ENCODE data around the gene DOK6.

The DOK6 gene

DNA sequence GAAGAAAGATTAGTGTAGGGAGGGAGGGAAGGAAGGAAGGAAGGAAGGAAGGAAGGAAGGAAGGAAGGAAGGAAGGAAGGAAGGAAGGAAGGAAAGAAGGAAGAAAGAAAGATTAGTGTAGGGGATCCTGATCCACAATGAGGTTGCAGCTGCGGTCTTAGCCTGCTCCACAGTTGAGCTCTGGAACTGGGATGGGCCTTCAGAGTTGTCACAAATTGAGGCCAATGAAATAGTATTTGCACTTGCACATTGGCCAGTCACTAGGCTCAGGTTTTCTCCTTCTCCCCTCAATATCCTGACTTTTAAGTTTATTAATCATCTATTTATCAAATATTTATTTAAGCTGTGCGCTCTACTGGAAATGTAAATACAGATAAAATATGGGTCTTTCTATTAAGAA lies 34.3 kb downstream of the DOK6 start:
- no peak for DNase-seq (ENCODE audit: low read depth)

DNA sequence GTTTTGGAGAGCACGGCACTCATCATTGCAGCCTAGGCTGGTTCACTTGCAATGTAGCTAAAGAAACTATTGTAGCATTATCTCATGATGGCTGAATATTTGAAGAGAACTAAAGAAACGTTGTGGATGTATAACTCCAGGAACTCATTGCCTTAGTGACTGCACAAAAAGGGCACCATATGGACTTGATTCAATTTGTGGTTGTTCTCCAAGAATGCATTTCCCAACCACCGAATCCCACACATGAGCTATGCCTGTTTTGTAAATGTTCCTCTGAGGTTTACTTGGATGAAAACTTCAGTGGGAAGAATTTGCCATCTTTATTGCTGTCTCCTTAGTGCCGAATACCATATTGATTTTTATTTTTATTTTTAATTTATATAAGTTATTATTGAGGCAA lies 43.5 kb downstream of the DOK6 start:
- DNase-seq (ENCODE audit: low read depth), result peak; percentile 90

DNA sequence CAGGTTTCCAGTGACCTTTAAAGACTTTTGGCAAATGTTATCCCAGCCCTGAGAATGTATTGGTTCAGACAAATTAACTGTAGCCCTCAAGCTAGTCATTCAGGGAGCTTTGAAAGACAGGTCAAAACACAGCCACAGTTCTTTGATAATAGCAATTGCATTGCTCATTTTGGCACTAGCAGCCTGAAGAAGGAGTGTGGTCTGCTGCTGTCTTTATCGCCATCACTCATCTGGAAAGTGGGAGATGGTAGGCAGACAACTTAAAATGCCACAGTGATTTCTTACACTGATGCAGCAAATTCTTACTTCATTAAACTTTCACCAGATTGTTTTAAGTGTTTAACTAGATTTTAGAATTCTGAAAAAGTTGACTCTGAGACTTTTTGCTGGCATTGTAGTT lies 47.2 kb downstream of the DOK6 start:
- no peak for DNase-seq (ENCODE audit: low read depth)

DNA sequence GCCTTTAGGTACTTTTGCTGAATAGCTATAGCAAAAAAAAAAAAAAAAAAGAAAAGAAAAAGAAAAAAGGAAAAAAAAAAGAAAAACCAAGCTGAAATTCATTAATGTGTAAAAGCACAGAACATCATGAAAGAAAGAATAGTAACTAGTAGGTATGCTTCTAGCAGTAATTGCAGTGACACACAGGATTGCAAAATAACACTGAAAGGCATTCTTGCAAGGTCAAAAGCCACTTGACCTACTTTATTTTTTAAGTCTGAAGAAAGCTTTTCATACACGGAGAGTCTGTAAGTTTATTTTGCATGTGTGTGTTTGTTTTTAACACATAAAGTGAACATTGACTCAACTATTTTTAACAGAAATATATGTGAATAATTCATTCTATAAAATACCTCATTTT lies 54.4 kb downstream of the DOK6 start:
- peak; percentile 73 for DNase-seq (ENCODE audit: low read depth)

DNA sequence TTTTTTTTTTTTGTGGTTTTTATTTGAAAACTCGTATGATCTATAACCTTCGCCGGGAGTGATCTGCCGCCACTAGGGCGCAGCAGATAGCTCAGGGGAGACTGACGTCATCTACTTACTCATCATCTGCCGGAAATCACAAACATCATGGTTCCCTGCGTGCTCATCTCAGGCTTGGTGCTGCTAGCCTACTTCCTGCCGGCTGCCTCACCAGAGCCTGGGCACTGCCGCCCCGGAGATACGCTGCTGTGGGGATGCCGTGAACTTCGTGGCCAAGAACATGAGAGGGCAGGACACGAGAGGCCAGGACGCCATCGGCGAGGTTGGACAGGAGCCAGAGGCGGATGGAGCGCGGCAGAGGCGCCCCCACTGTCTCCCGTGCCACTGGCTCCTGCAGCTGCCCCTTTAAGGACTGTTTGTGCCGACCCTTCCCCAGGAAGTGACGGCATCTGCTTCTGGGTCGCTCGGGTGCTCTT lies 68.8 kb downstream of the DOK6 start:
- DNase-seq (ENCODE audit: low read depth), result no peak

DNA sequence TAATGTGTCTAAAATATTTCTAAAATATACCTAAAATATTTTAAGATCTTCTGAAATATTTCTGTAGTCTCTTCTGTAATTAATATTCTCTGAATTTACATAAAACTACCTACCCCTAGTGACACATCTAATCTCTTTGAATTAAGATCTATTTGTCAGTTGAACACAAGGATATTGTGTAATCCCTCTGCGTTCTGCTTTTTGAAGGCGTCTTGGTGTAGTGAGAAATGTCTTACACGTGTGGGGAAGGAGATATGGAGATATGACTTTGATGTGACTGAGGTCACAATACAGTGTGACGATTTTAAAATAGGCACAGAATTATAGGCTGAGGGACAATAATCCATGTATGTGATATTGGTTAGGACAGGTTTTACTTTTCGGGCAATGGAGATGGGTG lies 79.8 kb downstream of the DOK6 start:
- DNase-seq (ENCODE audit: low read depth), result no peak

DNA sequence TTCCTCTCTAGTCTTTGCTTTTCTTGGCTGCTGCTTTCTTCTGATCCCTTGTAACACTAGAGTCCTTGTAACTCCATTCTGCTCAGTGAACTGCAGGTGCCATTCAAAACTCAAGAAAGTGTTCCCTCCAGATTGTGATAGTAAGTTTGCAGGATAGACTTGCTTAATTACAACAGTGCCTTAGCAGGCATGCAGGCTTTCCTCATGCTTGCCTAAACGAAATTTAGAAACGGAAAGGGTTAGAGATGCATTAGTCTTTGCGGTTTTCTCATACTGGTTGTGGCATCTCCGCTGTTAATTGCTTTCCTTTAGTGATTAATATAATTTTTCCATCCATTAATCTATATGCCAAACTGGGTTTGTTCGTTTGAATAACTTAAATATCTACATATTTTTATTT lies 82.9 kb downstream of the DOK6 start:
- no peak for DNase-seq (ENCODE audit: low read depth)

DNA sequence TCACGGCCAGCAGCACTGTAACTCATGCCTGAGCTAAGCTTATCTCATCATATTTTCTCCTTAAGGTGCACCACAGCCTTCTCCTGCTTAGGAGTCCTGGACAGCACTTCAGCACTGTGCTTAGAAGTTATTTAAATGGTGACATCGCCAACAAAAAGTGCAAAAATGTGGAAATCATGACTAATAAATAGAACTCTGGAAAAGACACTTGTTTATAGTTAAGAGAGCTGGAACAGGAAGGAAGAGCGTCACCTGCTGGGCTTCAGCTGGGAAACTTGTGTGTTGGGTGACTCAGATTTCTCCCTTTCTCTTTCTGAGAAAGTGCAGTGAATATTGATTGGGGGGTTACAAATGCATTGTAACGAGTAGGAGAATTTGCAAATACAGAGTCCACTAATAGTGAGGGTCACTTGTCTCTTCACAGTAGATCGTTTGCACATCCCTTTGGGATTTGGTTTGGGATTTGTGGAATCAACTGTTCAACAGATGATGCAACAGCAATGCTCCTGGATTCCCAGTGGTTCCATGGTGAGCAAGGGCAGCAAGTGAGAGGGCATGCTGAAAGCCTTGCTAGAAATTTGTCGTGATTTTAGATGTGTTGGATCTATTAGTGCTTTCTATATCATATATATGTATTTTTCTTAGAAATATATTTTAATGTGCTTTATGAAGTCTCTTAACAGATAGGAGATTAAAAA lies 84.2 kb downstream of the DOK6 start:
- peak; percentile 18 for DNase-seq (ENCODE audit: low read depth)

DNA sequence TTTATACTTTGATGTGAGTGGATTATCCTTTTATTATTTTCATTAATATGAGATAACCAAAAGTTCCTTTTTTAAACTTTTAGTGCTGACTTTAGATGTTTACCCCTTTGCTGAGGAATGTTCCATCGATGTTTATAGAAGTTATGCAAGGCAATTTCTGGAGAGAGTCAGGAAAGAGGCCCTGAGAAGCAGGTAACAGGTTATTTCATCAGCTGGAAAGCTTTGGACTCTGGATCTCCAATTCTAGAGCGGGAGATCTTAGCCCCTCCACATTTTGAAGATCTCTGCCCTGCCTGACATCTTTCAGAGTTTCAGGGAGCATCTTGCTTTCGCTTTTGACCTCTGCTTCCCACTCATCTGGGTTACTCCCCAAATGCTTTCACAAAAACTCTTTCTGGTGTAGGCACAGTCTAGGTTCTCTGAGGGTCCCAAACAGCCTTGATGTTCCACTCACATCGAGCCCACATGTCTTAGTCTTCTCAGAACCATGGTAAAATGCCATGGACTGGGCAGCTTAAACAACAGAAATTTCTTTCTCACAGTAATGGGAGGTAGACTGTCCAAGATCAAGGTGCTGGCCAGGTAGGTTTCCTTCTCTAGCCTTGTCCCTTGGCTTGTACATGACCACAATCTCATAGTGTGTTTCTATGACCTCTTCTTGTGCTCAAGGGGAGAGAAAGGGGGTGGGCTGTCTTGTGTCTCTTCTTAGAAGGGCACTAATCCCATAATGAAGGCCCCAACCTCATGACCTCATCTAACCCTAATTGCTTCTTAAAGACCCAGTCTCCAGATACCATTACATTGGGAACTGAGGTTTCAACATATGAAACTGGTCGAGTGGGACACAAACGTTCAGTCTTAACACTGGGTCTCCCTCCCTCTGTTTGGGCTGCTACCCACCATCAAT lies 87.1 kb downstream of the DOK6 start:
- DNase-seq (ENCODE audit: low read depth), result no peak

DNA sequence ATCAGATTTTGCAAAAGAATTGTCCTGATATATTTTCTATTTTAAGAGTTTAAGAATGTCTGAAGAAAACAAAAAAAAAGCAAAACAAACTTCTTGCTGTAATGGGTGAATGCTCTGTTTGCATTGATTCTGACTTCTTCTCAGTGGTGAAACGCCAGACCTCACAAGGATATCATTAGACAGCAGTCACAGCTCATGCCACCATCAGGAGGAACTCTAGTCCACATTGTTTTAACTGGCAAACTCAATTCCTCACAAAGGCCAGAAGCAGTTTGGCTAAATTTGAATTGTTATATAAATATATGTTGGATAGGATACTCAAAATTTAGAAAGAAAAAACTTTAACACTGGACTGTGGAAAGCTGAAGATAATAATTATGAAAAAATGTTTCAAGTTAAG lies 89.4 kb downstream of the DOK6 start:
- DNase-seq (ENCODE audit: low read depth), result peak; percentile 57

DNA sequence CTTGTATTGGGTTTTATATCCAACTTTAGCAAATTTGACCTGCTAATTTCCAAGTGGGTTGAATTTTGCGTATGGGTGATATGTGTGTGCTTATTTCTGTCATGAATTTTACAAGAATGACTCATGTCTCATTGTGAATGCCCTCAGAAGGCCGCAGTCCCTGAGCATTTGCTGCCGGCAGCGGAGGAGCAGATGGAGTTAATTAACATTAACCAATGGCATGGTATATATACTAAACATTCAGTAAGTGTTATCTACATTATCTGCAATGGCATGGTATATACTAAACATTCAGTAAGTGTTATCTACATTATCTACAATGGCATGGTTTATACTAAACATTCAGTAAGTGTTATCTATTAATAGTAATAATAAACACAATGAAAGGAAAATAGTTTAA lies 90.1 kb downstream of the DOK6 start:
- DNase-seq (ENCODE audit: low read depth), result peak; percentile 76

DNA sequence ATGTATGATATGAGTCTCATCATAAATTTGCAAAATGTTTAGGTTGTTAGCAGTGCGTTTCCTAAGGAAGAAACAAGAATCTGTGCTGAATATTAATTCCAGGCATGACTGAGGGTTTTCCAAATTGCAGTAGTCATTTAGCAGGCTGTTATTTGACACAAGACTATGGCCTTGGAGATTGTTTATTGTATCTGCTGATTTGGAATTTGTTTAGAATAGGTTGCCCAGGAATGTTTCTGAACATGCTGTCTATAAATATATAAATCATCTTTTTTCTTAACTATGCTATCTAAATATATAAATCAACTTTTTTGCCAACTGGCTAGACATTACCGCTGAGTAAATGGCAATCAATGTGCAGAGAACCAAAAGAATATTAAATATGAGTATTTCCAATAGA lies 90.9 kb downstream of the DOK6 start:
- DNase-seq (ENCODE audit: low read depth), result peak; percentile 63

DNA sequence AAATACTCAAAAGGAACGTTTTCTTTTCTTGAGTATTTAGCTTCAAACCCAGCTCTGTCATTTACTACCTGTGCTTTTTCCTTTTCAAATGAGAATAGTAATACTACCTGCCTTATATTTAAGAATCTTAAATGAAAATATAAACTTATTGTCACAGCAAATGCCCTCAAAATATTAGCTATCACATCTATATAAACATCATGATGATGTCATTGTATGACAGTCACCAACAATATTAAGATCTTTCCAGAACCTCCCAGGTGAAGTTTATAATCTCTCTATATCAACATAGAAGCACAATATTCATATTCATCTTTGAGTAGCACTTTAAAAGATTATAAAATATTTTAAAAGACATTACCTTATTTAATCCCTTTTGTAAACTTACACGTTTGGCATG lies 92.2 kb downstream of the DOK6 start:
- no peak for DNase-seq (ENCODE audit: low read depth)

DNA sequence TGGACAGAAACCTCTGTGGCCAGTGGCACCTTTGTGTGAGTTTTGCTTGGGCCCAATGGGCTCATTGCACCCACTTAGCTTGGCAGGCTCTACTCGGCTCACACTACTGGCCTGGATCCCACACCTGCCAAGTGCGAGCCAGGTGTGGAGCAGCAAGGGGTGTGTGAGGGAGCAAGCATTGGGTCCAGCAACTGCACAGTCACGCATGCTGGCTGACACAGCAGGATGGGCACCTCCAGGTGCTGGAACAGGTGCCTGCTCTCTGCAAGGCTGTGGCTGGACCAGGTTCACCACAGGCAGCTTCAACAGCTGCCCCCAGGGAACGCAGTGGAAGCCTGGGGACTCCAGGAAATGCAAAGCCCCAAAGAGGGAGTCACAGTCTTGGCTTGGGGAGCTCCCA lies 94.2 kb downstream of the DOK6 start:
- DNase-seq (ENCODE audit: low read depth), result no peak

DNA sequence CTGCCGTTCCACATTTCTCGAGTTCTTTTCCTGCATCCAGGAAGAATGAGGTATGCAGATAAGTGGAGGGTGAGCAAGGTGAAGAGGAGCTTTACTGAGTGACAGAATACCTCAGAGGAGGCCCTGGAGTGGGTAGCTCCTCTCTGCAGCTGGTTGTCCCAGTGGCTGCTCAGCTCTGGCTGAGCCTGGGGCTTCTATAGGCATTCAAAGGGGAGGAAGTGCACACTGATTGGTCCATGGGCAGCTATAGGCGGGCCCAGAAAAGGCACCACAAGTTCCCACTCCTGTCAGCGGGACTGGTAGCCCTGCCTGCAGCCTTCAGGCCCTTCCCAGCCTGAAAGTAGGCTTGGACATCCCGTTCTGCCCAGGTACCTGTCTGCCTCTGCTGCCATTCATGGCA lies 94.7 kb downstream of the DOK6 start:
- no peak for DNase-seq (ENCODE audit: low read depth)

DNA sequence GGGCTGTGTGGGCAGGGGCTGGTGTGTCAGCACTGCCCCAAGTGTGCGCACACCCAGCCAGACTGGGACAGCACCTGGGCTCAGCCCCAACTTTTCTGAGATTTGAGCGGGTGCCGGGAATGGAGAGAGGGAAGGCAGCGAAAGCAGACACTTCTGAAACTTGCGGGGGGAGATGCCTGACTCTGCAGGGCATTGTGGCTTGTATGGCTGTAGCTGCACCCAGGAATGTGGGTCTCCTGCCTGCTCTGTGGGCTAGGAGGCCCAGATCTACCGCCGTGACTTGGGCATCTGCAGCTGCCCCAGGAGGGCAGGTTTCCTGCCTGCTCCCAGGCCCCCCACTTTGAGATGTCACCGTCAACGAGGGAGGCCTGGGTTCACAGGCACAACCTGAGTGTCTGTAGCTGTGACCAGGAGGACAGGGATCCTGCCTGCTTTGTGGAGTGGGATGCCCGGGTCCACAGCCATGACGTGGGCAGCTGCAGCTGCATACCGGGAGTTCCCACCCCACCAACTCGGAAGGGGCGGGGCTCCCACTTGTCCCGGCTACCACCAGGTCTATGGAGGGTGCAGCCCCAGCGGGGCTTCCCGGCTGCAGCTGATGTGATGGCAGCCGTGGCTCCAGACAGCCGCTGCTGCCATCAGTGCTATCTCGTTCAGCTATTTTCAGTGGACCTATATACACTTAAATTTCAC lies 95.3 kb downstream of the DOK6 start:
- DNase-seq (ENCODE audit: low read depth), result no peak

DNA sequence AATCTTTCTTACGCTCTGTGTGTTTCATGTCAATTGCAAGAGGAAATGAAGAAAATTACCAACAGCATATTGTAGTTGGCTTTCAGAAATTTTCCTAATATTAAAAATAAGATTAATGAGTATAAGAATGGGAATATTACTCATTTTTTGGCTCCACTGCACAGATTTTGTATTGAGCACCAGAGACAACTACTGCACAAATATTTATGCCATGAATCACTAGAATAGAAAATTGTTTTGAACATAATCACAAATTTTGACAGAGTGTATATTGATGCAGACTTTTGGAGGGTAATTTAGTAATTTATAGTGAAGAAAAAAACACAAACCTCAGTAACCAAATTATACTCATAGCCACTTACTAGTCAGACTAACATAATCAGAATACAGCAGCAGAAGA lies 118.3 kb downstream of the DOK6 start:
- no peak for DNase-seq (ENCODE audit: low read depth)

DNA sequence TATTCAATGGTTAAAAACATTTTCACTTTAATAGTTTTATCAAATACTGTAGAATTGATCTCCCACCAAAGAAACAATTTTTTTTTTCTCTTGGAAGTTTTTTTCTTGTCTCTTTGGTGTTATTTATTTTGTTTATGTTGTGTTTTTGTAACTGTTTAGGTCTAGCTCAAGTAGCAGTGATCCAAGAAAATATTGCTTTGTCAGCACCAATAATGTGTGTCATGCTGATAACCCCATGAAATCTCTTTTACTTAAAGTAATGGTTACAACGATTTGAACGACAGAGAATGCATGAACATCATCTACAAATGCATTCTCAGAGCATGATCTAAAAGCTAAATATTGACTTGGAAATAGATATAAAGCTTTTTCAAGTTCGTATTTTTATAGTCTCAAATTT lies 122.9 kb downstream of the DOK6 start:
- no peak for DNase-seq (ENCODE audit: low read depth)

DNA sequence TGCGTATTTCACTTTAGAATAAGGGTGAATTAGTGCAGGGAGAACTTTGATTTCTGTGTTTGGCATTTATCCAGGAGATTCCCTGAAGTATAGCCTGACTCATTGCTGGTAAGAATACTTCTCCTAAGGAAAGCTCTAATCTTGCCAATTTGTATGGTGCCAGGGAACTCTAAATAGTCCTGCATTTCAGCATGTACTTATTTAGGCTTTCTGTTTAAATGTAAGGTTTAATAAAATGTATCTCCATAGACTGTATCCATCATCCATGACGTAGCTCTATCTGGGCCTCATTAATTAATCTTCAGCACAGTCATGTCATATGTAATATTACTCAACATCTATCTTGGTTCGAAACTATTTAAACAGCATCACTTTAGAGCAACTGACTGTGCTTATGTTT lies 127.7 kb downstream of the DOK6 start:
- peak; percentile 41 for DNase-seq (ENCODE audit: low read depth)

DNA sequence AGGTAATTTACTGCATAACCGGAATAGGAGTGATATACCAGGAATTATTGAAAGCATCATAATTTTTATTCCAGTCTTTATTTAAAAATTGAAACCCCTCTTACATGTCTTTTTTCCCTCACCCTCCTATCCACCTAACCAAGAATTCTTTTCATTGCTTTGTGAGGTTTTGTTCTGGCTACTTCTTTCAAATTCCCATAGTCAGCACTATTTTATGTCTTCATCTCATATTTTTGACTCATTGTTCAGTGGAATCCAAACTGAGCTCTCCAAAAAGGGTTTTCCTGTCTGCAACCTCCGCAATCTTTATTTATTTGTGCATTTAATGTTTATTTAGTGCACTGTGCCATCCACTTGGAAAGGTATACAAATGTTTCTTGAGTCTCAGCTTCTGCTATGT lies 128.5 kb downstream of the DOK6 start:
- no peak for DNase-seq (ENCODE audit: low read depth)

DNA sequence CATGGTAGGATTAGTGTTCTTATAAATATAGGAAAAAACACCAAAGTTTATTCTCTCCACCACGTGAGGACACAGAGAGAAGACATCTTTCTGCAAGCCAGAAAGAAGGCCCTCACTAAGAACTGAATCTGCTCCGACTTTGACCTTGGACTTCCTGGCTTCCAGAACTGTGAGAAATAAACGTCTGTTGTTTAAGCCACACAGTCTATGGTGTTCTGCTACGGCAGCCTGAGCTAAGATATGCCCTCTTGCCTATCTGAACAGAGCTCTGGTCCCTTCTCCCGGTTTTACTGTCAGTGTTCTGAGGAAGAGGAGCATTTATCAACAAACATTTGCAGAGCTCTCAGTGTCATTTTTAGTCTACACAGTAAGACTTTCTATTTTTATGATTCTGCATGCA lies 131.3 kb downstream of the DOK6 start:
- DNase-seq (ENCODE audit: low read depth), result no peak

DNA sequence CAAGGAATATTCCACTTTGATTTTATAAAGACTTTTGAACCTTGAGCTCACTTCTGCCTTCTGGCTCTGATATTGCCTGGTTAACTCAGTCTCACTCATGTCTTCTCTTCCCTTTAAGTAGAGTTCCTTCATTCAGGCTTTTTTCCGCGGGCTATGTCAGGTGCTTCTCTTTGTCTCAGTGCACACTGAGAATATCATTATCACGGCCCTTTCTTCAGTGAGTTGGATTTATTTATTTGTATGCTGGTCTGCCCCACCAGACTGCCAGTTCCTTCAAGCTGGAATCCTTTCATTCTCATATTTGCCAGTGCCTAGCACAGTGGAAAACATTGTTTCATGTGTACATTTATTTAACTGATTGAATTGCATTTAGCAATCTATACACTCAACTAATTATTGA lies 136.5 kb downstream of the DOK6 start:
- no peak for DNase-seq (ENCODE audit: low read depth)

DNA sequence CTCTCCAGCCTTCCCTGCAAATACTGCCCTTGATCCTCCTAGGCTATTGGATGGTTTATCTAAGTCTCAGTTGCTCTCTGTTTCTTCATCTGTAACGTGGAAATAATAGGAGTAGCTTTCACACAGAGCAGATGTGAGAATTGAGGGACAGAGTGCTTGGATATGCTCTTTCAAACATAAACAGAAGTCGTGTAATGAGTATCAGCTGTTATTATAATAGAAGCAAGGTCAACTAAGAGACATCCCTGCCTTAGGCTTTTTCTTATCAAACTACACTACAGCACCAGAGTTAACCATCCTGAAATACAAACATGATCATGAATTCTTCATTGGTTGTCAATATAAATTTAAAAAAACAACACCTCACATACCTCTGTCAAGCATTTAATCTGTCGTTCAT lies 138.2 kb downstream of the DOK6 start:
- DNase-seq (ENCODE audit: low read depth), result peak; percentile 49

Data from fibroblast of gingiva (primary cell).